C4-2B (cell line): ENCODE results near the gene RCVRN.

Source experiments
- H3K27ac ChIP-seq: fragments of 450-650 bp; 2 replicates; pipeline ENCODE4 v1.5.1; 2017
- CTCF ChIP-seq: fragments of 450-650 bp; conservative IDR thresholded peaks from 2 replicates; pipeline ENCODE4 v1.5.1; 2017; ENCODE audit warnings: mild to moderate bottlenecking
- ZFX ChIP-seq: fragments of 450-650 bp; IDR thresholded peaks from 2 replicates; pipeline ENCODE4 v1.6.1; 2017

RCVRN gene

GRCh38 chr17:9916108-9916507 lies 11.0 kb upstream of the RCVRN start:
- TF ChIP-seq ZFX (no peak), CTCF (no peak)
- no peak overlapping the region for H3K27ac ChIP-seq

- no peak overlapping the region for H3K27ac ChIP-seq
- TF ChIP-seq ZFX (no peak), CTCF (no peak)
Measured at GRCh38 chr17:9913476-9913875, 8.4 kb upstream of the RCVRN start.

GRCh38 chr17:9912121-9913099 lies 7.3 kb upstream of the RCVRN start:
- H3K27ac ChIP-seq = no peak overlapping the region
- TF ChIP-seq CTCF (no peak), ZFX (no peak)

GRCh38 chr17:9911089-9911488 lies 6.0 kb upstream of the RCVRN start:
- TF ChIP-seq ZFX (no peak), CTCF (no peak)
- no peak overlapping the region for H3K27ac ChIP-seq

- no peak for TF ChIP-seq ZFX
Measured at GRCh38 chr17:9908649-9909042, 3.6 kb upstream of the RCVRN start.

GRCh38 chr17:9907883-9908648 lies 3.0 kb upstream of the RCVRN start:
- no peak for TF ChIP-seq CTCF
- TF ChIP-seq ZFX = no peak
- H3K27ac ChIP-seq = no peak overlapping the region

More at GRCh38 chr17:9908649-9909042, 3.6 kb upstream of the RCVRN start:
- no peak overlapping the region for H3K27ac ChIP-seq

- H3K27ac ChIP-seq = no peak overlapping the region
Measured at GRCh38 chr17:9907131-9907530, 2.1 kb upstream of the RCVRN start.

GRCh38 chr17:9906616-9907015 lies 1.5 kb upstream of the RCVRN start:
- TF ChIP-seq CTCF = no peak
- no peak for TF ChIP-seq ZFX
- H3K27ac ChIP-seq = no peak overlapping the region

More at GRCh38 chr17:9907131-9907530, 2.1 kb upstream of the RCVRN start:
- TF ChIP-seq ZFX = no peak
